Ectodermal cell (in vitro differentiated cells): ENCODE measurements around the gene IL10RA.

Source experiments
- H3K27ac ChIP-seq: 2 replicates; pipeline ENCODE4 v1.7.0; 2013; ENCODE audit warnings: mild to moderate bottlenecking, low read depth, low read length; ENCODE audit not compliant: insufficient read depth, poor library complexity, severe bottlenecking
- H3K27me3 ChIP-seq: 2 replicates; pipeline ENCODE4 v1.7.0; 2013; ENCODE audit warnings: mild to moderate bottlenecking, low read length; ENCODE audit not compliant: insufficient read depth, control insufficient read depth, poor library complexity, severe bottlenecking
- H3K36me3 ChIP-seq: one replicate; pipeline ENCODE4 v1.7.0; 2013; ENCODE audit warnings: low read length; ENCODE audit not compliant: control insufficient read depth, insufficient read depth
- H3K4me1 ChIP-seq: one replicate; pipeline ENCODE4 v1.7.0; 2013; ENCODE audit warnings: low read length; ENCODE audit not compliant: control insufficient read depth, insufficient read depth
- H3K4me3 ChIP-seq: 2 replicates; pipeline ENCODE4 v1.7.0; 2013; ENCODE audit warnings: low read depth, low read length, control low read depth; ENCODE audit not compliant: insufficient read depth
- H3K9me3 ChIP-seq: 2 replicates; pipeline ENCODE4 v1.7.0; 2013; ENCODE audit warnings: mild to moderate bottlenecking, low read length, moderate library complexity; ENCODE audit not compliant: control insufficient read depth
- WGBS, 2 experiments: methylation state at CpG; one replicate each; pipeline ENCODE4 v1.1.7; 2013; ENCODE audit warnings: missing lambda C conversion rate in 2 of 2; 5-methylcytosine and 5-hydroxymethylcytosine counted together

Gene IL10RA

GRCh38 chr11:118000067-118000849 lies 14.1 kb downstream of the IL10RA start:
- WGBS, 2 experiments, result 88 to 91% methylated on average over 3 to 4 of the region's 4 CpGs
- H3K9me3 ChIP-seq, result no peaks in the 10 kb centered on the region
- no peak overlapping the region for H3K27ac ChIP-seq
- H3K4me1 ChIP-seq, result peaks cover 8% of the 10 kb centered on the region
- no peaks in the 10 kb centered on the region for H3K27me3 ChIP-seq
- no peaks in the 10 kb centered on the region for H3K36me3 ChIP-seq
- no peak overlapping the region for H3K4me3 ChIP-seq

- WGBS, 2 experiments, result 89 to 97% methylated on average over 1 of the region's 1 CpG
- Histone ChIP-seq H3K4me1 (peaks cover 8% of the 10 kb centered on the region), H3K4me3 (no peak overlapping the region), H3K27me3 (no peaks in the 10 kb centered on the region), H3K9me3 (no peaks in the 10 kb centered on the region), H3K36me3 (no peaks in the 10 kb centered on the region), H3K27ac (no peak overlapping the region)
These were observed 14.6 kb downstream of the IL10RA start for GRCh38 chr11:118000850-118001228.

GRCh38 chr11:118001494-118001971 lies 15.3 kb downstream of the IL10RA start:
- no peak overlapping the region for H3K27ac ChIP-seq

GRCh38 chr11:118002010-118002540 lies 15.9 kb downstream of the IL10RA start:
- Histone ChIP-seq H3K4me1 (peaks cover 8% of the 10 kb centered on the region), H3K36me3 (no peaks in the 10 kb centered on the region), H3K27me3 (no peaks in the 10 kb centered on the region), H3K4me3 (no peak overlapping the region), H3K27ac (no peak overlapping the region), H3K9me3 (no peaks in the 10 kb centered on the region)
- WGBS, 2 experiments, result 90 to 93% methylated on average over 6 of the region's 6 CpGs

More at GRCh38 chr11:118001494-118001971, 15.3 kb downstream of the IL10RA start:
- Histone ChIP-seq H3K36me3 (no peaks in the 10 kb centered on the region), H3K4me1 (peaks cover 8% of the 10 kb centered on the region), H3K9me3 (no peaks in the 10 kb centered on the region), H3K27me3 (no peaks in the 10 kb centered on the region), H3K4me3 (no peak overlapping the region)
- 94 to 95% methylated on average over 5 of the region's 5 CpGs for WGBS, 2 experiments

GRCh38 chr11:118002541-118003423 lies 16.6 kb downstream of the IL10RA start:
- Histone ChIP-seq H3K9me3 (no peaks in the 10 kb centered on the region), H3K36me3 (no peaks in the 10 kb centered on the region), H3K27me3 (no peaks in the 10 kb centered on the region), H3K27ac (no peak overlapping the region), H3K4me3 (no peak overlapping the region), H3K4me1 (peaks cover 8% of the 10 kb centered on the region)
- WGBS, 2 experiments, result 62 to 63% methylated on average over 7 of the region's 7 CpGs

- Histone ChIP-seq H3K4me1 (peaks cover 8% of the 10 kb centered on the region), H3K27me3 (no peaks in the 10 kb centered on the region), H3K9me3 (no peaks in the 10 kb centered on the region), H3K27ac (no peak overlapping the region), H3K4me3 (no peak overlapping the region), H3K36me3 (no peaks in the 10 kb centered on the region)
- 73 to 100% methylated on average over 2 to 4 of the region's 4 CpGs for WGBS, 2 experiments
These were observed 17.3 kb downstream of the IL10RA start for GRCh38 chr11:118003456-118003855.

GRCh38 chr11:118004543-118005223 lies 18.5 kb downstream of the IL10RA start:
- 92% methylated on average over 7 of the region's 7 CpGs for WGBS, 2 experiments

GRCh38 chr11:118005224-118006152 lies 19.3 kb downstream of the IL10RA start:
- H3K27ac ChIP-seq, result no peak overlapping the region
- no peak overlapping the region for H3K4me3 ChIP-seq
- no peaks in the 10 kb centered on the region for H3K36me3 ChIP-seq
- no peaks in the 10 kb centered on the region for H3K9me3 ChIP-seq
- WGBS, 2 experiments, result 88 to 90% methylated on average over 12 of the region's 12 CpGs
- H3K4me1 ChIP-seq, result peaks cover 8% of the 10 kb centered on the region
- H3K27me3 ChIP-seq, result no peaks in the 10 kb centered on the region

More at GRCh38 chr11:118004543-118005223, 18.5 kb downstream of the IL10RA start:
- no peaks in the 10 kb centered on the region for H3K27me3 ChIP-seq
- no peak overlapping the region for H3K4me3 ChIP-seq
- peaks cover 8% of the 10 kb centered on the region for H3K4me1 ChIP-seq
- H3K36me3 ChIP-seq, result no peaks in the 10 kb centered on the region
- no peak overlapping the region for H3K27ac ChIP-seq
- no peaks in the 10 kb centered on the region for H3K9me3 ChIP-seq

- Histone ChIP-seq H3K36me3 (no peaks in the 10 kb centered on the region), H3K27me3 (no peaks in the 10 kb centered on the region), H3K4me3 (no peak overlapping the region), H3K4me1 (peaks cover 8% of the 10 kb centered on the region), H3K27ac (no peak overlapping the region), H3K9me3 (no peaks in the 10 kb centered on the region)
- WGBS, 2 experiments, result 97% methylated on average over 4 of the region's 4 CpGs
These were observed 19.9 kb downstream of the IL10RA start for GRCh38 chr11:118006153-118006534.
